SK-N-DZ (cell line): Measurements from ENCODE around the gene FOSB. TPM values are rescaled to one million over a fixed set of nuclear protein-coding genes. Genes with fewer than 3 reads are reported as not detected.
"Not testable (repeated sequence)": the region's sequence is repeated elsewhere in the genome, so short reads cannot be mapped to it uniquely, and the experiment has no call there.

Experiments
- DNase-seq: peaks from one replicate; pipeline ENCODE4 v3.0.0-alpha.2; 2015; ENCODE audit warnings: low spot score
- polyA plus RNA-seq, 2 experiments: library from polyadenylated mRNA; depleted of rRNA; stranded (reverse); fragments of >200 nt; gene quantifications; 2 replicates each; pipeline ENCODE4 v1.2.3, GENCODE V29; 2014

FOSB gene
- not detected in 2 replicates for polyA plus RNA-seq (2014; cell fraction: cytosol; rRNA removed)
- polyA plus RNA-seq (2014; cell fraction: nucleus; rRNA removed) = not detected in 2 replicates

GRCh38 chr19:45467456-45468158 lies at the start of gene FOSB:
TSS of gene FOSB (plus strand) at chr19:45467996. CDS start at chr19:45468587, 591 bp downstream.
- peak; percentile 92 for DNase-seq

GRCh38 chr19:45418802-45419201 lies 49.0 kb upstream of the FOSB start:
- no peak for DNase-seq

GRCh38 chr19:45419396-45419795 lies 48.4 kb upstream of the FOSB start:
- DNase-seq = no peak

GRCh38 chr19:45419895-45420294 lies 47.9 kb upstream of the FOSB start:
- no peak for DNase-seq

GRCh38 chr19:45420356-45420755 lies 47.4 kb upstream of the FOSB start:
- DNase-seq = no peak

- DNase-seq = no peak
These were observed 46.9 kb upstream of the FOSB start for GRCh38 chr19:45420871-45421270.

GRCh38 chr19:45421947-45422498 lies 45.8 kb upstream of the FOSB start:
- DNase-seq = no peak

- no peak for DNase-seq
These were observed 44.7 kb upstream of the FOSB start for GRCh38 chr19:45423033-45423588.

GRCh38 chr19:45423589-45424190 lies 44.1 kb upstream of the FOSB start, which contains the start of gene ERCC1:
TSS of gene ERCC1 (minus strand) at chr19:45423917. CDS start at chr19:45423374, 543 bp downstream.
- DNase-seq = peak; percentile 94

GRCh38 chr19:45424191-45425058 lies 43.4 kb upstream of the FOSB start:
- no peak for DNase-seq

GRCh38 chr19:45428384-45429231 lies 39.2 kb upstream of the FOSB start:
- DNase-seq = no peak

- DNase-seq = not testable (repeated sequence)
These were observed 37.9 kb upstream of the FOSB start for GRCh38 chr19:45429896-45430295.

- not testable (repeated sequence) for DNase-seq
These were observed 36.8 kb upstream of the FOSB start for GRCh38 chr19:45431008-45431407.

- DNase-seq = not testable (repeated sequence)
These were observed 35.3 kb upstream of the FOSB start for GRCh38 chr19:45432543-45432942.

GRCh38 chr19:45437328-45437727 lies 30.5 kb upstream of the FOSB start:
- no peak for DNase-seq

GRCh38 chr19:45439190-45439568 lies 28.6 kb upstream of the FOSB start:
- DNase-seq = no peak

- peak; percentile 60 for DNase-seq
These were observed 28.1 kb upstream of the FOSB start for GRCh38 chr19:45439569-45440258.

GRCh38 chr19:45440259-45440638 lies 27.5 kb upstream of the FOSB start:
- no peak for DNase-seq

- DNase-seq = peak; percentile 57
These were observed 26.7 kb upstream of the FOSB start for GRCh38 chr19:45440873-45441654.
